Inflammatory macrophage treated with lipopolysaccharide for 1 hour (primary cell): Measurements from ENCODE around the gene NTNG2.
A peak's percentile ranks its signal among the peaks of the same experiment; 100 is the strongest.
"Not testable (repeated sequence)": the region's sequence is repeated elsewhere in the genome, so short reads cannot be mapped to it uniquely, and the experiment has no call there.

Experiments
- DNase-seq, 2 donors: peaks; one replicate each; pipeline ENCODE4 v3.0.0-alpha.2; 2020 to 2022

The NTNG2 gene

GRCh38 chr9:132269704-132270516, 108.1 kb downstream of the NTNG2 start:
- not testable (repeated sequence) for DNase-seq

- DNase-seq: no peak
These were observed 113.0 kb downstream of the NTNG2 start for GRCh38 chr9:132274861-132275260.

GRCh38 chr9:132283165-132283564, 121.3 kb downstream of the NTNG2 start:
- peak; percentile 8 to 31 for DNase-seq

- no peak for DNase-seq
These were observed 122.0 kb downstream of the NTNG2 start for GRCh38 chr9:132283863-132284262.

- DNase-seq: no peak
These were observed 125.5 kb downstream of the NTNG2 start for GRCh38 chr9:132287256-132287760.

GRCh38 chr9:132288361-132288760, 126.5 kb downstream of the NTNG2 start:
- no peak for DNase-seq

GRCh38 chr9:132288966-132289365, 127.1 kb downstream of the NTNG2 start:
- DNase-seq: no peak

- no peak for DNase-seq
These were observed 131.4 kb downstream of the NTNG2 start for GRCh38 chr9:132293145-132293721.
